OCI-LY1 (cell line): Measurements from ENCODE around the gene STAT5B.

Experiments used
- H2AFZ ChIP-seq: fragments of 200-600 bp; sonication (generic), shearing (Covaris generic); 2 replicates; pipeline ENCODE4 v1.6.0; 2014; ENCODE audit warnings: antibody characterized with exemption, mild to moderate bottlenecking, low read length
- H3F3A ChIP-seq: fragments of 200-600 bp; sonication (generic), shearing (Covaris generic); 2 replicates; pipeline ENCODE4 v1.6.0; 2014; ENCODE audit warnings: mild to moderate bottlenecking, antibody characterized with exemption, low read length, moderate library complexity; ENCODE audit not compliant: insufficient read depth
- H3K27ac ChIP-seq: fragments of 200-600 bp; sonication (generic); 2 replicates; pipeline ENCODE4 v1.5.1; 2014; ENCODE audit warnings: low read length, mixed run types, mild to moderate bottlenecking, low read depth; ENCODE audit not compliant: poor library complexity, severe bottlenecking
- H3K27me3 ChIP-seq: fragments of 200-600 bp; sonication (generic); 2 replicates; pipeline ENCODE4 v1.6.0; 2014; ENCODE audit warnings: antibody characterized with exemption, mild to moderate bottlenecking, low read length, moderate library complexity; ENCODE audit not compliant: insufficient read depth
- H3K36me3 ChIP-seq: fragments of 200-600 bp; sonication (generic); 2 replicates; pipeline ENCODE4 v1.6.1; 2014; ENCODE audit warnings: mild to moderate bottlenecking, antibody characterized with exemption, low read length, moderate library complexity, mixed read lengths; ENCODE audit not compliant: insufficient read depth
- H3K4me1 ChIP-seq: fragments of 200-600 bp; sonication (generic); 2 replicates; pipeline ENCODE4 v1.5.1; 2014; ENCODE audit warnings: mild to moderate bottlenecking, low read length, moderate library complexity; ENCODE audit not compliant: insufficient read depth, severe bottlenecking
- H3K4me2 ChIP-seq: fragments of 200-600 bp; sonication (generic), shearing (Covaris generic); 2 replicates; pipeline ENCODE4 v1.6.1; 2014; ENCODE audit warnings: low read length
- H3K4me3 ChIP-seq: fragments of 200-600 bp; sonication (generic); 2 replicates; pipeline ENCODE4 v1.5.1; 2014; ENCODE audit warnings: low read length, low read depth, mild to moderate bottlenecking, mixed read lengths; ENCODE audit not compliant: poor library complexity, severe bottlenecking
- H3K79me2 ChIP-seq: fragments of 200-600 bp; shearing (Covaris generic); 2 replicates; pipeline ENCODE4 v1.6.1; 2016; ENCODE audit warnings: mixed run types, low read length, mixed read lengths; ENCODE audit not compliant: insufficient read depth
- H3K9ac ChIP-seq: fragments of 200-600 bp; sonication (generic), shearing (Covaris generic); 2 replicates; pipeline ENCODE4 v1.6.1; 2014; ENCODE audit warnings: mild to moderate bottlenecking, low read length, mixed read lengths
- H3K9me2 ChIP-seq: fragments of 200-600 bp; sonication (generic), shearing (Covaris generic); 2 replicates; pipeline ENCODE4 v1.6.1; 2014; ENCODE audit warnings: low read depth, mild to moderate bottlenecking, low read length, mixed read lengths
- H3K9me3 ChIP-seq: fragments of 200-600 bp; shearing (Covaris generic); 2 replicates; pipeline ENCODE4 v1.6.1; 2014; ENCODE audit warnings: low read length, mixed read lengths
- H4K20me1 ChIP-seq: fragments of 200-600 bp; sonication (generic), shearing (Covaris generic); 2 replicates; pipeline ENCODE4 v1.6.0; 2016; ENCODE audit warnings: mild to moderate bottlenecking, low read length; ENCODE audit not compliant: insufficient read depth
- CTCF ChIP-seq: fragments of 200-600 bp; sonication (generic), shearing (Covaris generic); IDR thresholded peaks from 2 replicates; pipeline ENCODE4 v1.5.1; 2017; ENCODE audit warnings: mild to moderate bottlenecking, antibody characterized with exemption, low read length, moderate library complexity, mixed read lengths
- EZH2 ChIP-seq: fragments of 200-600 bp; sonication (generic), shearing (Covaris generic); IDR thresholded peaks from 2 replicates; pipeline ENCODE4 v1.8.0; 2017; ENCODE audit warnings: borderline replicate concordance, mixed run types, mild to moderate bottlenecking, antibody characterized with exemption, low read length, moderate library complexity, mixed read lengths

STAT5B gene

GRCh38 chr17:42309986-42310786 lies 34.0 kb upstream of the STAT5B start:
- peaks cover 13% of the 10 kb centered on the region for H3K4me1 ChIP-seq
- no peak overlapping the region for H3K9ac ChIP-seq
- no peaks in the 10 kb centered on the region for H3K36me3 ChIP-seq
- no peaks in the 10 kb centered on the region for H3K9me2 ChIP-seq
- H4K20me1 ChIP-seq: no peaks in the 10 kb centered on the region
- no peak overlapping the region for H3K4me3 ChIP-seq
- no peaks in the 10 kb centered on the region for H3F3A ChIP-seq
- no peak overlapping the region for H3K4me2 ChIP-seq
- H3K9me3 ChIP-seq: no peaks in the 10 kb centered on the region
- no peaks in the 10 kb centered on the region for H3K79me2 ChIP-seq
- H2AFZ ChIP-seq: no peak overlapping the region
- no peak overlapping the region for H3K27ac ChIP-seq
- TF ChIP-seq CTCF (peak; percentile 62), EZH2 (no peak)
- no peaks in the 10 kb centered on the region; the same call in 1 of the 2 replicates for H3K27me3 ChIP-seq

GRCh38 chr17:42309142-42309541 lies 33.0 kb upstream of the STAT5B start:
- peaks cover 10% of the 10 kb centered on the region for H3K4me1 ChIP-seq
- no peaks in the 10 kb centered on the region for H3K79me2 ChIP-seq
- no peak overlapping the region for H2AFZ ChIP-seq
- H3K9me3 ChIP-seq: no peaks in the 10 kb centered on the region
- H3K27ac ChIP-seq: no peak overlapping the region
- no peak overlapping the region for H3K4me2 ChIP-seq
- TF ChIP-seq EZH2 (no peak), CTCF (no peak)
- H4K20me1 ChIP-seq: no peaks in the 10 kb centered on the region
- no peak overlapping the region for H3K9ac ChIP-seq
- no peaks in the 10 kb centered on the region for H3K36me3 ChIP-seq
- H3K9me2 ChIP-seq: no peaks in the 10 kb centered on the region
- peaks cover under 1% of the 10 kb centered on the region; the same call in 1 of the 2 replicates for H3K27me3 ChIP-seq
- H3K4me3 ChIP-seq: no peak overlapping the region
- no peaks in the 10 kb centered on the region for H3F3A ChIP-seq

- Histone ChIP-seq H3F3A (no peaks in the 10 kb centered on the region), H3K27ac (no peak overlapping the region), H3K79me2 (no peaks in the 10 kb centered on the region), H2AFZ (no peak overlapping the region), H4K20me1 (no peaks in the 10 kb centered on the region), H3K4me1 (peaks cover 10% of the 10 kb centered on the region), H3K4me3 (no peak overlapping the region), H3K9me2 (no peaks in the 10 kb centered on the region), H3K4me2 (no peak overlapping the region), H3K36me3 (no peaks in the 10 kb centered on the region), H3K9me3 (no peaks in the 10 kb centered on the region), H3K27me3 (peaks cover 6% of the 10 kb centered on the region; the same call in 1 of the 2 replicates), H3K9ac (no peak overlapping the region)
- TF ChIP-seq CTCF (no peak), EZH2 (no peak)
These were observed 32.3 kb upstream of the STAT5B start for GRCh38 chr17:42308446-42308845.
